Left renal pelvis (tissue), 4 donors: Measurements from ENCODE around the gene SPANXN4. TPM values are rescaled to one million over a fixed set of nuclear protein-coding genes. Genes with fewer than 3 reads are reported as not detected.

Source experiments
- DNase-seq, 4 donors: peaks; one replicate each; pipeline ENCODE4 v3.0.0-alpha.2; 2013; ENCODE audit warnings: low read depth in 4 of 4, low spot score in 3 of 4
- polyA plus RNA-seq, 4 donors: library from polyadenylated mRNA; unstranded; fragments of 120-200 nt; gene quantifications; one replicate each; pipeline ENCODE4 v1.2.1, GENCODE V29; 2013; ENCODE audit not compliant: insufficient read length in 4 of 4

SPANXN4 gene, protein sequence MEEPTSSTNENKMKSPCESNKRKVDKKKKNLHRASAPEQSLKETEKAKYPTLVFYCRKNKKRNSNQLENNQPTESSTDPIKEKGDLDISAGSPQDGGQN
- not detected for polyA plus RNA-seq

DNA sequence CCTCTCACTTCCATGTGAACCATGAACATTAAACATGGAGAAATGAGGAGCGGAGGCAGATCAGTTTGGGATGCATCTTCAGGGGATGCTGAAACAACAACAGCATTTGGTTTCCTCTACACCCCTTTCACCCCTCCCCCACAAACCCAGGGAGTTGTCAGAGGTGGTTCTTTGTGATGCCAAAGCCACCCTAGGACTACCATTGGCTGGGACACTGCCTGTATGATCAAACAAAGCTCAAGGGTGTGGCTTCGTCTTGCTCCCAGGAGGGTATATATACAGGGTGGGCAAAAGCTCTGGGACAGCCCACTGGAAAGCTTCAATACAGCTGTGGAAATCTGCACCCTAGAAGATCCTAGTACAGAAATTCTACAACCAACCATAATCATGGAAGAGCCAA, at the start of gene SPANXN4:
Gene SPANXN4 (plus strand): TSS at position 301 of the 400 bp plus-strand sequence. CDS start 87 bp downstream, at position 388.
- no peak for DNase-seq

DNA sequence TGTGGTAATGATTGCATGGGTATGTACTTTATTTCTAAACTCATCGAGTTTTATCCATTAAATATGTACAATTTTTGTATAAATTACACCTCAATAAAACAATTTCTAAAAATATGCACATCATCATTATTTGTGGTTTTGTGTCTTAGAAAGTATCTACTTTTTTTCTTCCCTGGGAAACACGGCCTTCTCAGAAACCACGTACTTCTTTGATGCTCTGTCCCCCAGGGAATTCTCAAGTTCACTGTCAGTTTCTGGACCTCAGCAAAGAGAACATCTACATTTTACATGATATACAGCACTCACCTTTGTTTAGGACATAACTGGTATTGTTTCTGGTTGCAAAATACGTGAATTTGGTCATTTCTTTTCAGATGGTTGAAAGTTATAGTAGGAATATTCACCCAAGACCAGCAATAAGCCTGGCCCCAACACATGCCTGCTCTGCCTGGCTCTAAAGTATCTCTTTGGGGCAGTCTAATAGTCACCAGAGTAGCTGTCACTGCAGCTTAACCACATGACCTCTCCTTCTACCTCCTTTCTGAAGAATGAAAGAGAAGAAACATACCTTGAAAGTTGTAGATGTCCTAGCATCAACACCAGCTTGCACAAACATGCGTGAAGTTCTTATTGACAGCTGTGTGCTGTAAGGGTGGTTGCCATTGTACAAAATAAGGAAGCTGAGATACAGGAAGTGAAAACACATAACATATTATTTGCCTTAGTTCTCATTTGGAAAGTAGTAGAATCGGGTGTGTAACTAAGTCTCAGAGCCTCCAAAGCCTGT, 48.4 kb upstream of the SPANXN4 start:
- DNase-seq: no peak

DNA sequence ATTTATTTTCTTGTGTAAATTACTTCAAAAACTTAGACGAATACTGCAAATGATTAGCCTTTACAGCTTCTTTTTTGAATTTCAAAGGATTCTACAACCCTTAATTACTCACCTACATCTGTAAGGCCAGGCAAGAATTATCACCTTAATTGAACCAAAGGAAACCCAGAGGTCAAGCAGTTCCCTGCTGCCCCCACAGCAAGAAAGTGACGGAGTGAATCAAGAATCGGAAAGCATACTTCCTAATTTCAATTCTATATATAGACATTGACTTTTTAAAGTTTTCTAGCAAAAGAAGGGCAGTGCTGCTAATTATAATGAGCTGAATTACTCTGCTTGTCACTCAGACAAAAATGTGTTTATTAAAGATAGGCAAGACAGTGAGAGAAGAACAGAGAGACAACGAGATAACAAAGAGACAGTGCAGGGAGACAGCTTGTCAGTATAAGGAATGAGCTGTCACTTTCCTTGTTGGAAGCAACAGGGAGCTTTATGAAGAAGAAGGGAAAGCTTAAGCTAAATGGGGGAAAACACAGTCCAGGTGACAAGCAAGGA, 47.5 kb upstream of the SPANXN4 start:
- no peak for DNase-seq

DNA sequence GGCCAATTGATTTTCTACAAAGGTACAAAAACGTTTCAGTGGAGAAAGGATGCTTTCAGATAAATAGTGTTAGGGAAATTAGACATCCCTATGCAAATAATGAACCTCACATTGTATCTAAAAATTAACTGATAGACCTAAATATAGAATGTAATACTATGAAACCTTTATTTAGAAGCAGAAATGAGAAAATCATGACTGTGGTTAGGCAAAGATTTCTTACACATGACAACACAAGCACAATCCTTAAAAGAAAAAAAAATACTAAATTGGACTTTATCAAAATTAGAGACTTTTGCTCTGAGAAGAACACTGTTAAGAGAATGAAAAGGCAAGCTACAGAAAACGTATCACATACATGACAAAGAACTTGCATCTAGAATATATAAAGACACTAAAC, 43.0 kb upstream of the SPANXN4 start:
- no peak for DNase-seq

DNA sequence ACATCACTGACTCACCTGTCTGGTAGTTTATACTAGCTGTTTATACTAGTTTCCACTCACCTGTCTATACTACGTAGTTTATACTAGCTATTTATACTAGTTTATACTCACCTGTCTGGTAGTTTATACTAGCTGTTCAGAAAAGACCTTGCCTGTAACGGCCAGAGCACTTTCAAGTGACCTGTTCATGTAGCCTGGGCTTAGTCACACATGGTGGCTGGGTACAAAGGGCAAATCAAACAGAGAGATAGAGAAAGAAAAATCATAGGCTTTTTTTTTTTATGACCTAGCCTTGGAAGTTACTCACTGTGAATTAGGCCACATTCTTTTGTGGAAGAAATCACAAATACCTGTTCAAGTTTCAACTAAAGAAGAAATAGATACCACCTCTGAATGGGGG, 30.7 kb upstream of the SPANXN4 start:
- no peak for DNase-seq

DNA sequence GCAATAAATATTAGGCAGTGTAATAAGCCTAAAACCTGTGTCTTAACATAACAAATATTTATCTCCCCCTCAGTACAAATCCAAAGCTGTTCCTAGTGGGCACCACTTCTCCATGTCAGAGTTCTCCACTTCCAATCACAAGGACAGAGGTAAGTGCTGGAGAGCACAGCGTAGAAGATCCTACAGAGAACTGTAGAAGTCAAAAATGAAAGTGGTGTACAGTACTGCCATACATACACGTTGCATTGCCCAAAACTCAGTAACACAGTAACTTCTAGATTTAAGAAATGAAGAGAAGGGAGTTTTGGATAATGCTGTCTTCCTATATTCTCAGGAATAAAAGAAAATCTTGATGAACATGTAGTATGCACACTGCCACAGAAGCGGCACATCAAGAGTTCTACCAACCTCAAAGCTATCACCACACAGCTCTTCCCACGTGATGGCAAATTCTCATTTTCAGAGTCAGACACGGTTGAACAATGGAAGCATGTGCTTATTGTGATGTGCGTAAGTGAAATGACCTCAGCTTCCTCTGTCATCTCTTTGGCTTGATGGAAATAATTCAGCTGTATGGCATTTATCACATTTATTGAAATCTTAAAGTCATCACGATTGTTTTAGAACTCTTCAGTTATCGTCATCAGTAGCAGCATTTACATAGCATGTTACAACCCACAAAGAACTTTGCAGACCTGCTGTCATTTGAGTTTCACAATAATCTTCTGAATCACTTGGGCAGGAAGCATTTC, 27.1 kb upstream of the SPANXN4 start:
- no peak for DNase-seq

DNA sequence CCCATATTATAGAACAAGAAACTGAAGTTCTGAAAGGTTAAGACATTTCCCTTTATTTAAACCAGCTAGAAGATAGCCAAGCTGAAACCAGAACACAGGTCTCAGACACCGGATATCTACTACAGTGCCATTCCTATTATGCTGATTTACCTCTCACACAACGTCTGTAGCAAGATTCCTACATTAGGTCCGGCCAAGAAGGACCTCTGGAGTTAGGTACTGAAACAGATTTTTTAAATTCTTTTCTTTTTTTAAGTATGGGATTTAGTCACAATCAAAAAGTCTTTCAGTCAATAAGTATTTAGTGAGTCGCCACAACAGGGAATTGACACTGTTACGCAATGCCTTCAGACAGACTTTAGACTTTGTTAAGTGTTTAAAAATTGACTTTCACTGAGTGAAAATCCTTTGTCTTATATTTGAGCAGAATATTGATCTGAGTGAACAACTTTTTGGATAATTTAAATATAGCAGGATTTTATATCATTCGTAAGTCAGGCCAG, 26.5 kb upstream of the SPANXN4 start:
- no peak for DNase-seq

DNA sequence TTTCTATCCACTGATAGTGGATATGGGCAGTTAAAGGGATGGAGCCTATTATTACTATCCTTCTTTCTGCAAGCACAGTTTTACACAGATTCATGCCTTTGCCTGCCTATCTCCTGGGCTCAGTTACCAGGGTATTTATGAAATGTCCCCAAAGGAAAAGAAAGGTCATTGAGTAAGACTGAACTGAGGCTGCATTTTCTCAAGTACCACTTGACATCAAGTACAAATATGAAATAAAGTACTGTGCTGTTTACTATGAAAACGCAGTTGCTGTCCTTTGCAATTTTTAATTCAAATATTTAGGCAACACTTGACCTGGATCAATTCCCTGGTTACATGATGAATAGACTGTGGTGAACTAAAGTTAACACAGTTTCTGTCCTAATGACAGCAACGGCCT, 23.5 kb upstream of the SPANXN4 start:
- no peak for DNase-seq

DNA sequence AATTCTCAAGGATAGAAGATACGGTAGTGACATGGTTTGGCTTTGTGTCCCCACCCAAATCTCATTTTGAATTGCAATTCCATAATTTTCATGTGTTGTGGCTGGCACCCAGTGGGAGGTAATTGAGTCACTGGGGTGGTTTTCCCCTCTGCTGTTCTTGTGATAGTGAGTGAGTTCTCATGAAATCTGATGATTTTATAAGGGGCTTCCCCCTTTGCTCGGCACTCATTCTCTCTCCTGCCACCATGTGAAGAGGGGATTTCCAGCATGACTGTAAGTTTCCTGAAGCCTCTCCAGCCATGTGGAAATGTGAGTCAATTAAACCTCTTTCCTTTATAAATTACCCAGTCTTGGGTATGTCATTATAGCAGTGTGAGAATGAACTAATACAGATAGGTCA, 8.5 kb upstream of the SPANXN4 start:
- no peak for DNase-seq

DNA sequence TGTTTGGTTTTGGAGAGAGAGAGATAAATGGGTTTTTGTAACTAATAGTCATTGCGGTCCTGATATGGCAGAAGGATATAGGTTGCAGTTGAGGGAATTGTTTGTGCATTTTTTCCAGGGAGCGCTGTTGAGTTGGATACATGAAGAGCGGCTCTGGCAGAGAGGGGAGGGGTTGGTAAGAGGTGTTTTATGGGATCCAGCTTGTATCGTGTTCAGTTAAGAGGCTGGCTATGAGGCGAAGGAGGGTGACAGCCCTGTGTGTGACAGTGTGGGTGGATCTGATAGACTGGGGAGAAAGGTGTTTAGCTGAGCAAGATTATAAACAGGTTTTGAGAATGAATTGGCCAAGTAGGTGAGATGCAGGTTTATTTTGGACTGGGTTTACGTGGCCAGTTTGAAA, 1.5 kb downstream of the SPANXN4 start:
- DNase-seq: no peak

DNA sequence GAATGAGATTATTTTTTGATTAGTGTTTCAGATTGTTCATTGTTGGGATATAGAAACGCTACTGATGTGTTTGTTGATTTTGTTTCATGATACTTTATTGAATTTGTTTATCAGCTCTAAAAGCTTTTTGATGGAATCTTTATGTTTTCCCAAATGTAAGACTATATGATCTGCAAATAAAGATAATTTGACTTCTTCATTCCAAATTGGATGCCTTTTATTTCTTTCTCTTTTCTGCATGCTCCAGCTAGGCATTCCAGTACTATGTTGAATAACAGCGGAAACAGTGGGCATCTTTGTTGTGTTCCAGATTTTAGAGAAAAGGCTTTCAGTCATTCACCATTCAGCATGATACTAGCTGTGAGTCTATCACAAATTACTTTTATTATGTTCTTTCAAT, 21.8 kb downstream of the SPANXN4 start:
- no peak for DNase-seq

DNA sequence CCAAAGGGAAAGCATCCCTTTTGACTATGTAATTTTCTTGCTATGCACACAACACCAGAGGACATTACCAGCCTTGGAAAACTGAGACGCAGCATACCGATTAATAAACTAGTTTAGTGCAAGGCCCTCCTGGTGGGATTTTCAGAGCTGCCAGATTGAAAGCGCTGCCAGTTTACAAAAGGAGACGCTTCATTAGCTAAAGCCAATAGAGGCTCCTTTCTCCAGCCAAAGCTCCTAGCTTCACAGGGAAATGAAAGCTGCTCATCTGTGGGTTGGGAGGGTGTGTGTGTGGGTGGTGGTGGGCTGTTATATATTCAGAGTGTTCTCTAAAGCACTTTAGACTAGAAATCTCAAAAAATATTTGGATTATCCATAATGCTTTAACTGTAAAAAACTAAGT, 32.4 kb downstream of the SPANXN4 start:
- no peak for DNase-seq

DNA sequence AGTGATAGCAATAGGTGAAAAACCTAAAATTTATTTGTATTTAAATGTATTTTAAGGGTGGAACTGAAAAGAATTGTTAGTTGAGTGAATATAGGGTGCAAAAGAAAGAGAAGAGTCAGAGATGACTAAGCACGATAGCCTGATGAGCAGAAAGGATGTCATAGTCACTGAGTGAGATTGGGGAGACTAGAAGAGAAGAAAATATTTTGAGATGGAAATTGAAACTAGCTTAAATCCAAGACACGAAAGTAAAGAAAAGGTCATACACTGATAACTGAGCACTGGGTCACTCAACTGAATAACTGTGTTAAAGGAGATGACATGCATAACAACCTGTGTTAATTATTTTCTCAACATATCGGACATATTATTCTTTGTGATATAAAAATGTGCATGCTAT, 55.5 kb downstream of the SPANXN4 start:
- no peak for DNase-seq

DNA sequence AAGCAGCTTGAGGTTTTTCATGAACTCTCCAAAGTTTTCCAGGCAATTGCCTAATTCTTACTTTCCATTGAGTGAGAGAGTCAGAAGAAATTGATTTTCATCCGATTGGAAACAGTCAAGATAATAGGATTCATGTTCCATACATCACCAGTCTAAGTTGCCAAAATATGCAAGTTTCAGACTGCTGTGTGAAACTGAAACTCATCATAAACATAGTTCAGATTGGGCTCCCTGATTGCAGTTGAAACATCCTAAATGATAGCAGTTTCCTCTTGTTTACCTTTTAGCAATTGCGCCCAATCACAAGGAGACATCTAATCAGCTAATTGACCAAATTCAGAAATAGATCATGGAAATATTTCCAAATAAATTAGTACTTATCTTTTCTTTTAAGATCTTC, 56.8 kb downstream of the SPANXN4 start:
- DNase-seq: no peak
